Activated CD8-positive, alpha-beta memory T cell treated with anti-CD3 and anti-CD28 coated beads, Interleukin-2, amount 10 ng/mL, durations not matched to agents 7 days and 5 days (primary cell): Measurements from ENCODE around the gene NDUFC1. TPM values are rescaled to one million over a fixed set of nuclear protein-coding genes. Genes with fewer than 3 reads are reported as not detected.
"Not testable (repeated sequence)": the region's sequence is repeated elsewhere in the genome, so short reads cannot be mapped to it uniquely, and the experiment has no call there.

Experiments used
- ATAC-seq: fragments of 150-1000 bp; cut with Tn5 transposase; one replicate; pipeline ENCODE4 v1.10.0; 2021; ENCODE audit warnings: moderate library complexity
- CTCF ChIA-PET: fragments of 350-600 bp; sonication (Branson Sonifier 250); formaldehyde crosslinking; loops from one replicate; lab custom pipeline; 2021; ENCODE audit warnings: antibody characterized with exemption; lab: Charles Lee
- DNase-seq: peaks from one replicate; pipeline ENCODE4 v3.0.0-alpha.2; 2020
- H3K27ac Mint-ChIP-seq: one replicate; pipeline ENCODE4 v1.8.0; 2021; ENCODE audit warnings: mild to moderate bottlenecking, mixed read lengths
- H3K27me3 Mint-ChIP-seq: one replicate; pipeline ENCODE4 v1.8.0; 2021; ENCODE audit warnings: mixed read lengths
- H3K36me3 Mint-ChIP-seq: one replicate; pipeline ENCODE4 v1.8.0; 2021; ENCODE audit warnings: mild to moderate bottlenecking, mixed read lengths
- H3K4me1 Mint-ChIP-seq: one replicate; pipeline ENCODE4 v1.8.0; 2021; ENCODE audit warnings: mixed read lengths
- H3K4me3 Mint-ChIP-seq: one replicate; pipeline ENCODE4 v1.8.0; 2021; ENCODE audit warnings: mild to moderate bottlenecking, moderate library complexity, mixed read lengths
- H3K9me3 Mint-ChIP-seq: one replicate; pipeline ENCODE4 v1.8.0; 2022; ENCODE audit warnings: low read depth, mixed read lengths
- total RNA-seq, 2 experiments: library from RNA; stranded (reverse); gene quantifications; one replicate each; pipeline ENCODE4 v1.2.3, GENCODE V29; 2021

Gene NDUFC1
- total RNA-seq, 2 experiments from 2014 or later, result 32.2 to 34.9 TPM

DNA sequence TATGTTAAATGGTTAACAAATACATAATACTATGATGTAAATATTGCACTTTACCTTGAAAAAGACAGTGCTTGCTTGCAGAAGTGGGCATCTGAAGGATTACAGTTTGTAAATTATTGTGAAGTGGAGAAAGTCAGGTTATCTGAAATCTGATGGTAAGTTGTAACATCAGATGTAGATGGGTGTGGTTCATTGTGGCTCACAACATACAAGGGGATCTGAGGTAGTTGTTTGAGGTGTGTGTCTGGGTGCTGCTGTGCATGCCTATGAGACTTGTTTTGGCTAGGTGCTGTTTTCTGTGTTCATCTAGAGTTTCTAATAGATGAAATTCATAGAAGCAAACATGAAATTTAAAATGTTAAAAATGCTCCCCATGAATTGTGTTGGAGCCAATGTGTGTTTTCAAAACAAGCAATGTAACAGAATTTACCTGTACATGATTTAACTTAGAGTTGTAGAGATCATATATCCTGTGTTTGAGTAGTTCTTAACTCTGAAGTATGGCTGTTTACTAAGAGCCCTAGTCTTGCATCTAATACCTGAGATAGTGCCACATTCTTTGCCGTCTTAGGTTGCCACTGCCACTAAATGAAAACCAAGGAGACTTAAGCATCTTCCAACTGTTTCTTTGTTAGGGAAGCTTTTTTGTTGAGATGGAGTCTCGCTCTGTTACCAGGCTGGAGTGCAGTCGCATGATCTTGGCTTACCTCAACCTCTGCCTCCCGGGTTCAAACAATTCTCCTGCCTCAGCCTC, 11.9 kb upstream of the NDUFC1 start:
- peaks cover 35% of the 10 kb centered on the region for H3K36me3 Mint-ChIP-seq
- CTCF ChIA-PET, result no interaction called here
- peaks cover 4% of the 10 kb centered on the region for H3K9me3 Mint-ChIP-seq
- ATAC-seq (peak; percentile 65), DNase-seq (no peak)
- no peaks in the 10 kb centered on the region for H3K27me3 Mint-ChIP-seq
- no peak overlapping the region for H3K4me3 Mint-ChIP-seq
- H3K4me1 Mint-ChIP-seq, result peaks cover 58% of the 10 kb centered on the region
- H3K27ac Mint-ChIP-seq, result peak overlapping the region; percentile 78

- DNase-seq, ATAC-seq, H3K27me3 Mint-ChIP-seq, CTCF ChIA-PET, H3K9me3 Mint-ChIP-seq: not testable (repeated sequence)
- Mint-ChIP-seq H3K4me3 (peak overlapping the region; percentile 18), H3K27ac (peak overlapping the region; percentile 78), H3K4me1 (peaks cover 58% of the 10 kb centered on the region), H3K36me3 (peaks cover 36% of the 10 kb centered on the region)
Observed at GRCh38 chr4:139313414-139313813, 11.1 kb upstream of the NDUFC1 start.

- peak overlapping the region; percentile 78 for H3K27ac Mint-ChIP-seq
- ATAC-seq (no peak), DNase-seq (no peak)
- H3K9me3 Mint-ChIP-seq, result peaks cover 4% of the 10 kb centered on the region
- H3K4me1 Mint-ChIP-seq, result peaks cover 58% of the 10 kb centered on the region
- no peak overlapping the region for H3K4me3 Mint-ChIP-seq
- CTCF ChIA-PET, result interaction anchor here (2.0 kb wide), 1 partner anchor 12 kb away, joined by 6 read pairs; the partner anchor contains the start of gene NAA15
- no peaks in the 10 kb centered on the region for H3K27me3 Mint-ChIP-seq
- H3K36me3 Mint-ChIP-seq, result peaks cover 36% of the 10 kb centered on the region
Observed at GRCh38 chr4:139312552-139313332, 10.5 kb upstream of the NDUFC1 start.

GRCh38 chr4:139311909-139312308, 9.6 kb upstream of the NDUFC1 start:
- no peak overlapping the region for H3K4me3 Mint-ChIP-seq
- H3K36me3 Mint-ChIP-seq, result peaks cover 34% of the 10 kb centered on the region
- ATAC-seq (no peak), DNase-seq (no peak)
- H3K4me1 Mint-ChIP-seq, result peaks cover 60% of the 10 kb centered on the region
- CTCF ChIA-PET, result interaction anchor here (1.2 to 2.0 kb wide), 3 partner anchors 10 to 16 kb away, joined by 4 to 6 read pairs (median 5); partner anchors contain the start of genes NAA15 and NDUFC1
- H3K27me3 Mint-ChIP-seq, result no peaks in the 10 kb centered on the region
- H3K9me3 Mint-ChIP-seq, result peaks cover 2% of the 10 kb centered on the region
- peak overlapping the region; percentile 25 for H3K27ac Mint-ChIP-seq

DNA sequence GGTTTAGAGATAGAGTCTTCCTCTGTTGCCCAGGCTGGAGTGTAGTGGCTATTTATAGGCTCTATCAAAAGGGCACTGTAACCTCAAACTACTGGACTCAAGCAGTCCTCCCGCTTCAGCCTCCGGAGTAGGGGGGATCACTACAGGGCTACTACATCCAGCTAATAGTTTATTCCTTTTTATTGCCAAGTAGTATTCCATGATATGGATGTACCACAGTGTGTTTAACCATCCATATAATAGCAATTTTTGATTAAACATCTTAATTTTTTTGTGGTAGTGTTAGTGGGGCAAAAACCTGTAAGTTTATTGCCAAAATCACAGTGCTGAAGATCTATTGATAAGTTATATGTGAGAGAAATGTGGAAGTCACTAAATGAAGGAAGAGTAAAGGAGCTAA, 2.6 kb upstream of the NDUFC1 start:
- CTCF ChIA-PET, result interaction anchor here (1.0 to 2.3 kb wide), 2 partner anchors 9 to 62 kb away, joined by 3 to 12 read pairs; no protein-coding TSS in a partner anchor
- Mint-ChIP-seq H3K27me3 (no peaks in the 10 kb centered on the region), H3K36me3 (peaks cover 46% of the 10 kb centered on the region), H3K4me3 (no peak overlapping the region), H3K27ac (peak overlapping the region; percentile 34), H3K4me1 (peaks cover 48% of the 10 kb centered on the region), H3K9me3 (no peaks in the 10 kb centered on the region)
- DNase-seq, result no peak
- no peak for ATAC-seq

- ATAC-seq (peak; percentile 90), DNase-seq (peak; percentile 99)
- Mint-ChIP-seq H3K4me3 (peak within 1 kb of the TSS; percentile 97), H3K36me3 (peaks cover 28% of the 10 kb centered on the region), H3K4me1 (peaks cover 57% of the 10 kb centered on the region), H3K27ac (peak within 1 kb of the TSS; percentile 99), H3K9me3 (no peaks in the 10 kb centered on the region), H3K27me3 (no peaks in the 10 kb centered on the region)
- CTCF ChIA-PET, result interaction anchor here (0.6 to 2.2 kb wide), 11 partner anchors 11 to 282 kb away, joined by 3 to 8 read pairs (median 3); partner anchors contain the start of gene ELF2
Observed at GRCh38 chr4:139301113-139301820, 1.0 kb downstream of the NDUFC1 start, which contains the start of gene NAA15. Gene NAA15, plus strand, starts transcription at chr4:139301505. Its CDS starts 273 bp downstream, at chr4:139301778.

- CTCF ChIA-PET, result interaction anchor here (0.8 to 2.2 kb wide), 13 partner anchors 11 to 281 kb away, joined by 3 to 8 read pairs (median 3); partner anchors contain the start of gene ELF2
- DNase-seq (peak; percentile 49), ATAC-seq (peak; percentile 22)
- Mint-ChIP-seq H3K9me3 (no peaks in the 10 kb centered on the region), H3K27me3 (no peaks in the 10 kb centered on the region), H3K27ac (peak overlapping the region; percentile 99), H3K36me3 (peaks cover 25% of the 10 kb centered on the region), H3K4me1 (peaks cover 61% of the 10 kb centered on the region), H3K4me3 (peak overlapping the region; percentile 97)
Observed at GRCh38 chr4:139300431-139301112, 1.7 kb downstream of the NDUFC1 start.

GRCh38 chr4:139299536-139299935, 2.7 kb downstream of the NDUFC1 start:
- no peak overlapping the region for H3K4me3 Mint-ChIP-seq
- H3K27me3 Mint-ChIP-seq, result no peaks in the 10 kb centered on the region
- H3K9me3 Mint-ChIP-seq, result no peaks in the 10 kb centered on the region
- H3K36me3 Mint-ChIP-seq, result peaks cover 20% of the 10 kb centered on the region
- CTCF ChIA-PET, result interaction anchor here (0.8 to 2.2 kb wide), 5 partner anchors 12 to 267 kb away, joined by 3 to 6 read pairs (median 3); no protein-coding TSS in a partner anchor
- ATAC-seq (no peak), DNase-seq (no peak)
- peaks cover 54% of the 10 kb centered on the region for H3K4me1 Mint-ChIP-seq
- H3K27ac Mint-ChIP-seq, result no peak overlapping the region

DNA sequence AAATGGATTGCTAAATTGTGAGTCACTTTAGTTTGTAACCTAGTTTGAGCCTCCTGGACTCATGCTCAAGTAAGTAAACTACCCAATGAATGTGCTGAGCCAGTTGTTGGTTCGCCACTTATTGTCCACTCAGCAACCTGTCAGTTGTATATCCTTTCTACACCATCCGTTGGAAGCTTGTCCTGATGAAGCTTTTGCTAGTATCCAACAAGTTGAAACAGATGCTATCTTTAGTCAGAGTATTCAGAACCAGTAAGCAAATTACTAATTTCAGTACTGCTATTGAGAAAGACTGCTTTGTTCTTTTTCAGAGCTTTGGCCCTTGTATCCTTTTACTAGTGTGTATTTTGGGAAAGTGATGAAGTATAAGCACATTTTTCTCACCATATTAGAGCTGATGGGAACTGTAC, 5.3 kb downstream of the NDUFC1 start:
- Mint-ChIP-seq H3K9me3 (no peaks in the 10 kb centered on the region), H3K4me3 (no peak overlapping the region), H3K4me1 (peaks cover 45% of the 10 kb centered on the region), H3K27ac (no peak overlapping the region), H3K36me3 (peaks cover 20% of the 10 kb centered on the region), H3K27me3 (no peaks in the 10 kb centered on the region)
- CTCF ChIA-PET, result interaction anchor here (0.8 to 4.5 kb wide), 8 partner anchors 21 to 267 kb away, joined by 3 to 44 read pairs (median 10); no protein-coding TSS in a partner anchor
- ATAC-seq, result no peak
- no peak for DNase-seq

DNA sequence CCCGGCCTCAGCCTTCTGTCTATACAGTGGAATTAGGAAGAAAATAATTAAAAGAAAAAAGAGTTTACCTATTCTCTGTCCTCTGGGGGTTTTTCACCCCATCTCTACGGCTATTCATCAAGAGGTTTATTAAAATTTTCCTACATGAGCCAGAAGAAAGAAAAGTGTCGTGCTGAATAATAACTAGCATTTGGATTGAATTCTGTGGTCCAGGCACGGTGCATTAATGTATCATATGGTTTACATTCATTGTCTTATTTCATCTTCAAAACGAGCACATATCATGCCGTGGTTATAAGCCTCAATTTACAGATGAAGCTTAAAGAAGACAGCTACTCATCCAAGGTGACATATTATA, 6.4 kb downstream of the NDUFC1 start:
- no peaks in the 10 kb centered on the region for H3K27me3 Mint-ChIP-seq
- ATAC-seq, result peak; percentile 4
- H3K36me3 Mint-ChIP-seq, result peaks cover 20% of the 10 kb centered on the region
- H3K4me1 Mint-ChIP-seq, result peaks cover 45% of the 10 kb centered on the region
- peak overlapping the region; percentile 91 for H3K4me3 Mint-ChIP-seq
- no peak for DNase-seq
- CTCF ChIA-PET, result interaction anchor here (0.6 to 4.5 kb wide), 40 partner anchors 9 to 281 kb away, joined by 3 to 44 read pairs (median 5); partner anchors contain the start of genes ELF2 and SETD7
- H3K27ac Mint-ChIP-seq, result peak overlapping the region; percentile 96
- H3K9me3 Mint-ChIP-seq, result no peaks in the 10 kb centered on the region

DNA sequence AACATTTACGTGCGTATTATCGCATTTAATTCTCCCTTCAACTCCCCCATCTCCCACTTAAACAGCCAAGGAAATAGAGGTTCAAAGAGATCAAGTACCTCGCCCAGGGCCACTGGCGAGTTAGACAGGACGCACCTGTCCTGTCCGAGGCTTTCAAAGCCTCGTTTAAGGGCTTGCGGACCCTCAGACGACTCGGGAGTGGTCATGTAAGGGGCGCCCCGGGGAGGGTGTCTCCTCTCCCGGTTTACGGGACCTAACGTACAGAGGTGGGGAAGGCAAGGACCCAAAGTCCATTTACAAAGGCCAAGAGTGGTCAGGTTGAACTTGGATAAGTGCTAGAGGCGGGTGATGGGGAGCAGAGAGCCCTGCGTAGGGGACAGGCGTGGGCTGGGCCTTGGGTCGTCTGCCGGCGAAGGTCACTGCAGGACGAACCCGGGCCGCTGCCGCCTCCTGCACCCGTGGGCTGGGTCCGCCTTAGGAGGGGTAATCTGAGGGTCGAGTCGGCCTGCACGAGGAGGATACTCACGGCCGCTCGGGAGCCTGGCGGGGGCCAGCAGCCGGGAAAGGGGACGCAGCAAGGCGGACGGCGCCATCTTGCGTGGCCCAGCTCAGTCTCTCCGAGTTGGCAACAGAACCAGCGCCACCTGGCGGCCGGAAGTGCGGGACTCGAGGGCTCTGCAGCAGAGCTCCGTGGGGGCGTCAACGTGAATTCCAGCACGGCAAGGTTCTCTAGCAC, 6.9 kb downstream of the NDUFC1 start:
- Mint-ChIP-seq H3K4me1 (peaks cover 41% of the 10 kb centered on the region), H3K27me3 (no peaks in the 10 kb centered on the region), H3K9me3 (no peaks in the 10 kb centered on the region), H3K36me3 (peaks cover 21% of the 10 kb centered on the region), H3K27ac (peak overlapping the region; percentile 96), H3K4me3 (peak overlapping the region; percentile 91)
- peak; percentile 98 for DNase-seq
- CTCF ChIA-PET, result interaction anchor here (0.6 to 4.5 kb wide), 39 partner anchors 9 to 281 kb away, joined by 3 to 44 read pairs (median 5); partner anchors contain the start of genes ELF2 and SETD7
- ATAC-seq, result peak; percentile 97
